Karpas-422 (cell line): ENCODE data around the gene ZNF630. TPM values are rescaled to one million over a fixed set of nuclear protein-coding genes. Genes with fewer than 3 reads are reported as not detected.
A peak's percentile ranks its signal among the peaks of the same experiment; 100 is the strongest.

Source experiments
- DNase-seq: peaks from one replicate; pipeline ENCODE4 v3.0.0-alpha.2; 2015
- H2AFZ ChIP-seq: fragments of 200-600 bp; sonication (generic); 2 replicates; pipeline ENCODE4 v1.6.1; 2014; ENCODE audit warnings: antibody characterized with exemption, low read length, mixed read lengths
- H3K27ac ChIP-seq: fragments of 200-600 bp; sonication (generic); 2 replicates; pipeline ENCODE4 v1.5.1; 2014; ENCODE audit warnings: mild to moderate bottlenecking, low read length, moderate library complexity
- H3K27me3 ChIP-seq: fragments of 200-600 bp; sonication (generic); 2 replicates; pipeline ENCODE4 v1.6.1; 2014; ENCODE audit warnings: low read length, mixed read lengths
- H3K36me3 ChIP-seq: fragments of 200-600 bp; sonication (generic); 2 replicates; pipeline ENCODE4 v1.6.1; 2014; ENCODE audit warnings: low read length, mixed read lengths; ENCODE audit not compliant: insufficient read depth
- H3K4me1 ChIP-seq: fragments of 200-600 bp; sonication (generic); 2 replicates; pipeline ENCODE4 v1.6.1; 2014; ENCODE audit warnings: mild to moderate bottlenecking, low read length, mixed read lengths
- H3K4me2 ChIP-seq: fragments of 200-600 bp; sonication (generic); 2 replicates; pipeline ENCODE4 v1.6.1; 2014; ENCODE audit warnings: low read length, low read depth, mild to moderate bottlenecking; ENCODE audit not compliant: poor library complexity, severe bottlenecking
- H3K4me3 ChIP-seq: fragments of 200-600 bp; sonication (generic); 2 replicates; pipeline ENCODE4 v1.5.1; 2014; ENCODE audit warnings: mild to moderate bottlenecking, antibody characterized with exemption, low read length, mixed read lengths
- H3K79me2 ChIP-seq: fragments of 200-600 bp; sonication (generic); 2 replicates; pipeline ENCODE4 v1.6.1; 2014; ENCODE audit warnings: mild to moderate bottlenecking, low read length, mixed read lengths
- H3K9ac ChIP-seq: fragments of 200-600 bp; sonication (generic); 2 replicates; pipeline ENCODE4 v1.6.0; 2014; ENCODE audit warnings: low read length
- H3K9me2 ChIP-seq: fragments of 200-600 bp; sonication (generic), shearing (Covaris generic); replicated peaks from 2 replicates; pipeline ENCODE4 v1.6.0; 2014; ENCODE audit warnings: mild to moderate bottlenecking, low read length, moderate library complexity; ENCODE audit not compliant: insufficient read depth
- H3K9me3 ChIP-seq: fragments of 300-700, 200-600 bp; sonication (generic); 2 replicates; pipeline ENCODE4 v1.6.1; 2014; ENCODE audit warnings: low read length, mixed read lengths
- H4K20me1 ChIP-seq: fragments of 200-600 bp; sonication (generic); 2 replicates; pipeline ENCODE4 v1.6.1; 2014; ENCODE audit warnings: mild to moderate bottlenecking, antibody characterized with exemption, low read length, low read depth; ENCODE audit not compliant: insufficient read depth
- total RNA-seq: library from RNA; depleted of rRNA; stranded (reverse); fragments of >200 nt; shearing (Covaris generic); gene quantifications from 2 replicates; pipeline ENCODE4 v1.2.3, GENCODE V29; 2014; ENCODE audit warnings: low replicate concordance

ZNF630 gene
- total RNA-seq, 1 experiment from 2014 or later = 3.7 TPM

DNA sequence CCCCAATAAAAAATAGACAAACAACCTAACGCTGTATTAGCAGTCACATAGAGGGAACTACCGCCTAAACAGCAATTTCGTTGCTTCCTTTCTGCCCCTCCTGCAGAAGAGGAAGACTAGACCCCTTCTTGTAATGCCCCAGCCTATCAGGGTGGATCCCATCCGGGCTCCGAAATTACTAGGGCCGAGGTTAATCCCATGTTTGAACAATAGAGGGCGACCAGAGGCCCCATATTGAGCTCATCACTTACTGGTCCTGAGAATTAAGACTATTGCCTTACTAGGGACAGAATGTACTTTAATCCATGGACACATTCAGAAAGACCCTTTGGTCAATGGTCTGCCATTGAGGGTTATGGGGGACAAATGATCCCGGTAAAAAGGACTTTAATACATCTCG is 11.8 kb upstream of the ZNF630 start:
- peak; percentile 75 for DNase-seq
- no peaks in the 10 kb centered on the region for H3K79me2 ChIP-seq
- H3K4me2 ChIP-seq = no peak overlapping the region
- H3K9me2 ChIP-seq = no peaks in the 10 kb centered on the region
- no peak overlapping the region for H3K4me3 ChIP-seq
- no peaks in the 10 kb centered on the region for H3K36me3 ChIP-seq
- H3K27ac ChIP-seq = no peak overlapping the region
- H3K4me1 ChIP-seq = no peaks in the 10 kb centered on the region
- no peaks in the 10 kb centered on the region for H4K20me1 ChIP-seq
- no peak overlapping the region for H3K9ac ChIP-seq
- H3K9me3 ChIP-seq = no peaks in the 10 kb centered on the region
- no peaks in the 10 kb centered on the region for H3K27me3 ChIP-seq
- no peak overlapping the region for H2AFZ ChIP-seq

DNA sequence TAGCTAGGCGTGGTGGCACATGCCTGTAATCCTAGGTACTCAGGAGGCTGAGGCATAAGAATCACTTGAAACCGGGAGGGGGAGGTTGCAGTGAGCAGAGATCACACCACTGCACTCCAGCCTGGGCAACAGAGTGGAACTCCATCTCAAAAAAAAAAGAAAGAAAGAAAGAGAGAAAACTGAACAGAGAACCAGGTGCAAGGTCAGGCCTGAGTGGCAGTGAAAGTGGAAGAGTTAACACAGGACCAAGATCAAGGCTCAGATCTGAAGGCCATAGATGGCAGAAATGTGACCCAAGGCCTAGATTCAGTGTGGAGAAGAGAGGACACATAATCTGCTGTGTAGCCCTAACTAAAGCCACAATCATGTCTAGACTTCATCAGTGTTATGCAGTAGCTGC is 4.9 kb upstream of the ZNF630 start:
- H3K9ac ChIP-seq = no peak overlapping the region
- no peak overlapping the region for H2AFZ ChIP-seq
- H3K27ac ChIP-seq = no peak overlapping the region
- peaks cover 13% of the 10 kb centered on the region for H3K4me1 ChIP-seq
- H3K79me2 ChIP-seq = no peaks in the 10 kb centered on the region
- no peak overlapping the region for H3K4me2 ChIP-seq
- H4K20me1 ChIP-seq = no peaks in the 10 kb centered on the region
- no peaks in the 10 kb centered on the region for H3K36me3 ChIP-seq
- no peak overlapping the region for H3K4me3 ChIP-seq
- no peaks in the 10 kb centered on the region for H3K9me2 ChIP-seq
- no peaks in the 10 kb centered on the region for H3K27me3 ChIP-seq
- no peak for DNase-seq
- no peaks in the 10 kb centered on the region for H3K9me3 ChIP-seq

DNA sequence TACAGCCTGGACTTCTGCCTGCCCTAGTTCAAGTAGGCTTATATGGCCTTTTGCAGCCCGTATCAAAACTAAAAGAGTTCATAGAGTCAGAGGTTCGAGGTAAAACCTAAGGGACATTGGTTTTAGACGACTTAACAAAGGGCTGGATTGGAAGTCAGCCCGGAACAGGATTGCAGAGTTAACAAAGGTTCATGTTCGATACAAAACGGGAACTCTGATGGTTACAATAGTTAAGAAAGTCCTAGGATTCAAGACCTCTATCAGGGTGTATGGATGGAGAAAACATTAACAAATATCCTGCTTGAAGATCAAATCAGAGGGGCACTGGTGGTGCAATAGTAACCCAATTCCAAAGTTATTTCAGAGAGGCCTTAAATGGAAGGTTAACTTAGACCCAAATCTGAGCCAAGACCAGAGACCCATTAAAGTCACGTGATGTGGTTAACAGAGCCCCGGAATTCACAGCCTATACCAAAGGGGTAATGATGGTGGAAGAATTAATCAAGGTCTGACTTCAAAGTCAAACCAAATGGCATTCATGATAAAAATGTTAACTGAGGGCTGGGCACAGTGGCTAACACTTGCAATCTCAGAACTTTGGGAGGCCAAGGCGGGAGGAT is 656 bp upstream of the ZNF630 start:
- Histone ChIP-seq H3K4me3 (peak overlapping the region; percentile 69), H2AFZ (no peak overlapping the region), H3K4me2 (peak overlapping the region; percentile 70), H3K9me2 (no peaks in the 10 kb centered on the region), H3K4me1 (peaks cover 17% of the 10 kb centered on the region), H3K27ac (no peak overlapping the region), H3K27me3 (no peaks in the 10 kb centered on the region), H3K79me2 (peaks cover 3% of the 10 kb centered on the region; the same call in 1 of the 2 replicates), H3K9me3 (no peaks in the 10 kb centered on the region), H3K9ac (peak overlapping the region; percentile 75), H3K36me3 (no peaks in the 10 kb centered on the region), H4K20me1 (no peaks in the 10 kb centered on the region)
- no peak for DNase-seq

DNA sequence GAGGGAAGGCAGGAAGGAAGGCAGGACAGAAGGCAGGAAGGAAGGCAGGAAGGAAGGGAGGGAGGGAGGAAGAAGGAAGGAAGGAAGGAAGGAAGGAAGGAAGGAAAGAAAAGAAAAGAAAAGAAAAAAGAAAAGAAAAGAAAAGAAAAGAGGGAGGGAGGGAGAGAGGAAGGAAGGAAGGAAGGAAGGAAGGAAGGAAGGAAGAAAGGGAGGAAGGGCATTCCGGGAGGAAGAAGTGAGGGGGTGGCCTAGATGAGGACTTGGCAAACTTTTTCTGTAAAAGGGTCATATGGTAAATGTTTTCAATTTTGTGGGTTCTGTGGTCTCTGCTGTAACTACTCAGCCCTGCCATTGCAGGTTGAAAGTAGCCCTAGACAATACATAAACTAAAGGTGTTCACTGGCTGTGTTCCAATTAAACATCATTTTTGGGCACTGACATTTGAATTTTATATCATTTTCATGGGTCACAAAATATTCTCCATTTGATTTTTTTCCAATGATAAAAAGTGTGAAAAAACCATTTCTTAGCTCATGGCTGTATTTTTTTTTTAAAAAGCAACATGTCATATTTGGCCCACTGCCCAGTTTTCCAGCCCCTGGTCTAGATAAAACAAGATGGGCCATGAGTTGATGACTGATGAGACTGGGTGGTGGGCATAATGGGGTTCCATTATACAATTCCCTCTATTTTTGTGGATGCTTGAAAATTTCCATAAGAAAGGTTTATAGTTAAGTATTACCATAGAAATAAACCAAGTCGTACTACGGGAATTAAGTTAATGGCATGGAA is 3.1 kb downstream of the ZNF630 start:
- Histone ChIP-seq H3K9me3 (0 out of 2 replicates have a peak, but pooled peaks cover 3% of the 10 kb centered on the region), H3K27me3 (no peaks in the 10 kb centered on the region), H2AFZ (no peak overlapping the region), H4K20me1 (no peaks in the 10 kb centered on the region), H3K9me2 (no peaks in the 10 kb centered on the region), H3K4me3 (no peak overlapping the region), H3K27ac (no peak overlapping the region), H3K4me2 (no peak overlapping the region), H3K4me1 (peaks cover 16% of the 10 kb centered on the region), H3K79me2 (peaks cover 3% of the 10 kb centered on the region; the same call in 1 of the 2 replicates), H3K36me3 (peaks cover 15% of the 10 kb centered on the region), H3K9ac (no peak overlapping the region)
- DNase-seq = no peak

DNA sequence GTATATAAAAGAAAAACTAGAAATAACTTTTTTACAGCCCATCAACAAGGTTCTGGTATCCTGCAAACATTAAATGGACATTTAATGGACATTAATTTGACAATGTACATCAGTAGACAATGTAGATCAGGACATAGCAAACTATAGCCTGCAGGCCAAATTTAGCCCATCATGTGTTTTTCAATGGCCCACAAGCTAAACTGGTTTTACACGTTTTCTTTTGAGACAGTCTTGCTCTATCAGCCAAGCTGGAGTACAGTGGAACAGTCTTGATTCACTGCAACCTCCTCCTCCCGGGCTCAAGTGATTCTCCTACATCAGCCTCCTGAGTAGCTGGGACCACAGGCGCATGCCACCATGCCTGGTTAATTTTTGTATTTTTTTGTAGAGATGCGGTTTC is 7.2 kb downstream of the ZNF630 start:
- H3K4me3 ChIP-seq = no peak overlapping the region
- no peaks in the 10 kb centered on the region for H4K20me1 ChIP-seq
- H3K4me2 ChIP-seq = no peak overlapping the region
- H3K9ac ChIP-seq = no peak overlapping the region
- no peaks in the 10 kb centered on the region for H3K27me3 ChIP-seq
- peaks cover under 1% of the 10 kb centered on the region; the same call in 1 of the 2 replicates for H3K79me2 ChIP-seq
- no peak for DNase-seq
- H3K9me3 ChIP-seq = peaks cover 25% of the 10 kb centered on the region
- peaks cover 47% of the 10 kb centered on the region for H3K36me3 ChIP-seq
- no peak overlapping the region for H3K27ac ChIP-seq
- no peaks in the 10 kb centered on the region; the same call in 1 of the 2 replicates for H3K4me1 ChIP-seq
- H3K9me2 ChIP-seq = no peaks in the 10 kb centered on the region
- H2AFZ ChIP-seq = no peak overlapping the region

DNA sequence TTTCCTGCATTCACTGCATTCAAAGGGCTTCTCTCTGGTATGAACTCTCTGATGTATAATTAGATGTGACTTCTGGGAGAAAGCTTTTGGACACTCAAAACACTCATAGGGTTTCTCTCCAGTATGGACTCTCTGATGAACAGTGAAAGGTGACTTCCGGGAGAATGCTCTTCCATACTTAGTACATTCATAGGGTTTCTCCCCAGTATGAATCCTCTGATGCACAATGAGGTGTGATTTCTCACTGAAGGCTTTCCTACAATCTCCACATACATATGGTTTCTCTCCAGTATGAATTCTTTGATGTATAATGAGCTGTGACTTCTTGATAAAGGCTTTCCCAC is 12.2 kb downstream of the ZNF630 start:
- no peak overlapping the region for H3K4me3 ChIP-seq
- H3K9me2 ChIP-seq = no peaks in the 10 kb centered on the region
- H3K79me2 ChIP-seq = no peaks in the 10 kb centered on the region
- no peak overlapping the region for H3K9ac ChIP-seq
- no peaks in the 10 kb centered on the region for H3K27me3 ChIP-seq
- peaks cover 50% of the 10 kb centered on the region for H3K36me3 ChIP-seq
- peaks cover 34% of the 10 kb centered on the region for H3K9me3 ChIP-seq
- no peak overlapping the region for H2AFZ ChIP-seq
- H3K27ac ChIP-seq = no peak overlapping the region
- H4K20me1 ChIP-seq = no peaks in the 10 kb centered on the region
- no peak overlapping the region for H3K4me2 ChIP-seq
- no peaks in the 10 kb centered on the region for H3K4me1 ChIP-seq
- DNase-seq = no peak

DNA sequence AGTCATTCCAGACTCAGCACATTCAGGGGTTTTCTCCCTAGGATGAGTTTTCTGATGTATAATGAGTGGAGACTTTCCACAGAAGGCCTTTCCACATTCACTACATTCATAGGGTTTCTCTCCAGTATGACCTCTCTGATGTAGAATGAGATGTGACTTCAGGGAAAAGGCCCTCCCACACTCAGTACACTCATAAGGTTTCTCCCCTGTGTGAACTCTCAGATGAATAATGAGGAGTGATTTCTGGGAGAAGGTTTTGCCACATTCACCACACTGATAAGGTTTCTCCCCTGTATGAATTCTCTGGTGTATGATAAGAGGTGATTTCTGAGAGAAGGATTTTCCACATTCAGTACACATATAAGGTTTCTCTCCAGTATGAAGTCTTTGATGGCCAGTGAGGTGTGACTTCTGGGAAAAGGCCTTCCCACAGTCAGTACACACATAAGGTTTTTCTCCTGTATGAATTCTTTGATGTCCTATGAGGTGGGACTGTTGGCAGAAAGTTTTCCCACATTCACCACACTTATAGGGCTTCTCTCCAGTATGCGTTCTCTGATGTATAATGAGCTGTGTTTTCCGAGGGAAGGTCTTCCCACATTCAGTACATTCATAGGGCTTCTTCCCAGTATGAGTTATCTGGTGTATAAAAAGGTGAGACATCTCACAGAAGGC is 12.7 kb downstream of the ZNF630 start:
- no peaks in the 10 kb centered on the region for H3K27me3 ChIP-seq

DNA sequence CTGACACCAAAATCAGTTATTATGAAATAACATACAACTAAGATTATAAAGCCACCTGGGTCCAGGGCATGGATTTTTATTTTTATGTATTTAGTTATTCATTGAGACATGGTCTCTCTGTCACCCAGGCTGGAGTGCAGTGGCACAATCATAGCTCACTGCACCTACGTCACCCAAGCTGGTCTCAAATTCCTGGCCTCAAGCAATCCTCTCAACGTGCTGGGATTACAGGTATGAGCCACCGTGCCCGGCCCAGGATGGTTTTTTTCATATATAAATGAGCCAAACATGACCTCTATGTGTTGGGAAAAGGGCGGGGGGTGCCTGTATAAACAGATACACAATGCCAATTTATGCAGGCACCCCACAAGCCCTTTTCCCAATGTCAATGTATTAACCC is 24.6 kb downstream of the ZNF630 start:
- Histone ChIP-seq H4K20me1 (no peaks in the 10 kb centered on the region), H3K36me3 (no peaks in the 10 kb centered on the region), H2AFZ (no peak overlapping the region), H3K27ac (no peak overlapping the region), H3K4me1 (no peaks in the 10 kb centered on the region), H3K9me2 (no peaks in the 10 kb centered on the region), H3K79me2 (no peaks in the 10 kb centered on the region), H3K9ac (no peak overlapping the region), H3K27me3 (no peaks in the 10 kb centered on the region), H3K9me3 (no peaks in the 10 kb centered on the region), H3K4me3 (no peak overlapping the region), H3K4me2 (no peak overlapping the region)
- no peak for DNase-seq

More for the DNA sequence above, 12.7 kb downstream of the ZNF630 start:
- Histone ChIP-seq H3K9ac (no peak overlapping the region), H2AFZ (no peak overlapping the region), H3K9me2 (no peaks in the 10 kb centered on the region), H3K79me2 (no peaks in the 10 kb centered on the region), H3K36me3 (peaks cover 49% of the 10 kb centered on the region), H3K9me3 (peaks cover 34% of the 10 kb centered on the region), H4K20me1 (no peaks in the 10 kb centered on the region), H3K4me1 (no peaks in the 10 kb centered on the region), H3K4me3 (no peak overlapping the region), H3K4me2 (no peak overlapping the region), H3K27ac (no peak overlapping the region)
- no peak for DNase-seq
